HG03064 (cell line): ENCODE data around the gene YTHDF1.

Source experiments
- ATAC-seq: cut with Tn5 transposase; IDR thresholded peaks from one replicate; pipeline ENCODE4 v1.9.1; 2021; ENCODE audit warnings: low read depth; ENCODE audit not compliant: unreplicated experiment

The YTHDF1 gene

DNA sequence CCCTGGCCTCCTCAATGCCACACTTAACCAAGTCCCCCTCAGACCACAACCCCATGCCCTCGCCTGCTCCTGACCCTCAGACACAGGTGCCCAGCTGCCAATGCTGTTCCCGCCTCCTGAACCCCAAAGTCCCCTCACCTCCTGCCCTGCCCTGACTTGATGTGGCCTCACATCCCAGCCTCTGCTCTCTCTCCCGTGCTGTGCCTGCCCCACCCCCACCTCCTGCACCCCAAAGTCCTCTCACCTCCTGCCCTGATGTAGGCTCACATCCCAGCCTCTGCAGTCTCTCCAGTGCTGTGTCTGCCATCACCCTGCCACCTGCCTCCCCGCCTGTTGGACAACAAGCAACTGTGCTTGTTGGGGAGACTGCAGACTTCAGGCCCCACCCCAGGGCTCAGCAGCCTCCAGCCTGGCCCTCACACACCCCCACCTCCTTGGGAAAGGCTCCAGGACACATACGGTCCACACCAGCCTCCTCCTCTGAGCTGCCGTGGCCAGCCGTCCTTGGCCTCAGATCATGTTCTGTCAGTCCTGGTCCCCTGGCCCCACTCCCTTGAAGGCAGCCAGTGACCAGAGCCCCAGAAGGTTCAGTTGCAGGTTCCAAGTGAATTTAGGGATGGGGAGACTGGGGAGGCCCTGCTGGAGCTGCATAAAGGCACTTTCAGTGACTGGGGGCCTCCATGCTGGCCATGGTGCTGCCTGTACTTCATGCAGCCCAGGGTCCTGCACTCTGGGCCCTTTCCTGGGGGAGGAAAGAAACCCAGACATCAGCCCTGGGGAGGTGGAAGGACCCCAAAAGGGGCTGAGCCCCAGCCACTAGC lies 28.4 kb downstream of the YTHDF1 start:
- no peak for ATAC-seq

DNA sequence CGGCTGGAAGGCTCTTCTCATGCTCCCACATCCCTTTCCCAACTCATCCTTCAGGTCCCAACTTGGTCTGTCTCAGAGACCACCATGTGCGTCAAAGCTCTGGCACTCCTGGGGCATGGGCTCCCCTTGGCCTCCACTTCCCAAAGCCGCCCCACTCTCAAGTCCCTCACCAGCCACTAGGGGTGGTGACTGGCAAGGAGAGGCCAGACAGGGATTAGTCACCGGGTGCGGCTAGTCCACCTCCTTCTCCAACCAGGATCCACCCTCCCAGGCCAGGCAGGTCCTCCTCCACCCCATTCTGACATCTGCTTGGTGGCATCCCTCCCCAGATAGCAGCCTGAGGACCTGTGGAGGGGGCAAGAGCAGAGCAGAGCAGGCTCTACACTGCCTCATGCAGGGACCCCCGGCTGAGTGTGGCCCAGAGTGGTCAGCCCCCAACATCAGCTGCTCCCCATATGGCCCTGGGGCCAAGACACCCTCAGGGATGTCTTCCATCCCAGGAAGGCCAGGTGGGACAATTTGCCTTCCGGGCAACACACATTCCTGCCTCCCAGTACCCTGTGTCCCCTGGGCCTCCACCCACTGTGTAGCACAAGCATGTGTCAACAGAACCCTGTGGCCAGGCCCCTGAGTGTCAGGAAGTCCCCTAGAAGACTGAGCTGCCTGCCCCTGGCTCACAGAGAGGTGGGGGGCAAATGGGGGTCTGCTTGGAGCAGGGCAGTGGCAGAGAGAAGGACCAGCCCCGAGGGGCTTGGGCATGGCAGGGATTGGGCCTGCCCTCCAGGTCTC lies 29.2 kb downstream of the YTHDF1 start:
- no peak for ATAC-seq

DNA sequence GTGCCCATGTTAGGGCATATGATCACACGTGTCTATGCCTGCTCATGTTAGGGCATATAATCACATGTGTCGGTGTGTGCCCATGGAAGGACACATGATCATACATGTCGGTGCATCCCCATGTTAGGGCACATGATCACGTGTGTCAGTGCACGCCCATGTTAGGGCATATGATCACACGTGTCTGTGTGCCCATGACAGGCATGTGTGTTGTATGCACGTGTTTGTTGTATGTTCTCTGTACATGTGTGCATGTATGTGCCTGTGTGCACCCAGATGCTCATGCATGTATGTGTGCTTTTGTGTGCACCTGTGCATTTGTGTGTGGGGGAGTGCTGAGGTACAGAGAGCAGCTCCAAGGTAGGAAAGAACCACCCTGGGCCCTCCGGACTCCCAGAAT lies 29.8 kb downstream of the YTHDF1 start:
- ATAC-seq = no peak

- no peak for ATAC-seq
Observed at GRCh38 chr20:63185215-63185796, 30.6 kb downstream of the YTHDF1 start.

- ATAC-seq = no peak
Observed at GRCh38 chr20:63183422-63184146, 32.3 kb downstream of the YTHDF1 start.

GRCh38 chr20:63182946-63183415 lies 33.0 kb downstream of the YTHDF1 start:
- ATAC-seq = no peak

DNA sequence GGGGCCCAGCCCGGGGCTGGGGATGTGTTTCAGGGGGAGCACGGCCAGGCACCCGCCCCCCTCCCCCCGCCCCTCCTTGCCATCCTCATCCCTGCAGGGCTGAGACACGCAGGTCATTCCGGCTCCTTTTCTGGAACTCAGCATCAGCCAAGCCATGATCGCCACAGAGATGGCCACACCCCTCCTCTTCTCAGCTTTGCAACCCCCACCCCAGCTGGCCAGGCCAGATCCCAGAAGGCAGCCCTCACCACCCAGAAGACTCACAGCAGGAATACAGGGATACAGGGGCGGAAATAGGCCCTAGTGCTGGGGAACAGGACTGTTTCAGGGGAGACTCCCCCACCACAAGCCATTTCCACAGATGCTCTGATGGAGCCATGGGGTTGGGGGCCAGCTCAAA lies 33.5 kb downstream of the YTHDF1 start:
- no peak for ATAC-seq

DNA sequence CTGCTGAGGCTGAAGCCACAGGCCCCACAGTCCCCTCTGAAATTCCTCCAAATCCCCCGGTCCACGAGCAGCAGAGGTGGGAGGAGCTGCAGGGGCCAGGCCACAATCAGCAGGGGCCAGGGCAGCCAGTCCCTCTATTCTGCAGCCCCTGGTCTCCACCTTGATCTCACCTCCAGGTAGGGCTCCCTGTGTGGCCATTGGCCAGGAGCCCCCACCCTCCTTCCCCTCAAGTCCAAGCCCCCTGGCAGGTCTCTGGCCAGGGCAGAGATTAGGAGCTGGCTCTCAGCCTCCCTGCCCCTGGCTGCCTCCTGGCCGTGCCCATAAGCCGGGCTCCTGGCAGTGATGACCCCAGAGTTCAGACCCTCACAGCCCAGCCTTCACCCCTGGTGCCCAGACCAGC lies 34.7 kb downstream of the YTHDF1 start:
- ATAC-seq = no peak

GRCh38 chr20:63180569-63181185 lies 35.3 kb downstream of the YTHDF1 start:
- no peak for ATAC-seq

GRCh38 chr20:63179687-63180568 lies 36.0 kb downstream of the YTHDF1 start:
- no peak for ATAC-seq

DNA sequence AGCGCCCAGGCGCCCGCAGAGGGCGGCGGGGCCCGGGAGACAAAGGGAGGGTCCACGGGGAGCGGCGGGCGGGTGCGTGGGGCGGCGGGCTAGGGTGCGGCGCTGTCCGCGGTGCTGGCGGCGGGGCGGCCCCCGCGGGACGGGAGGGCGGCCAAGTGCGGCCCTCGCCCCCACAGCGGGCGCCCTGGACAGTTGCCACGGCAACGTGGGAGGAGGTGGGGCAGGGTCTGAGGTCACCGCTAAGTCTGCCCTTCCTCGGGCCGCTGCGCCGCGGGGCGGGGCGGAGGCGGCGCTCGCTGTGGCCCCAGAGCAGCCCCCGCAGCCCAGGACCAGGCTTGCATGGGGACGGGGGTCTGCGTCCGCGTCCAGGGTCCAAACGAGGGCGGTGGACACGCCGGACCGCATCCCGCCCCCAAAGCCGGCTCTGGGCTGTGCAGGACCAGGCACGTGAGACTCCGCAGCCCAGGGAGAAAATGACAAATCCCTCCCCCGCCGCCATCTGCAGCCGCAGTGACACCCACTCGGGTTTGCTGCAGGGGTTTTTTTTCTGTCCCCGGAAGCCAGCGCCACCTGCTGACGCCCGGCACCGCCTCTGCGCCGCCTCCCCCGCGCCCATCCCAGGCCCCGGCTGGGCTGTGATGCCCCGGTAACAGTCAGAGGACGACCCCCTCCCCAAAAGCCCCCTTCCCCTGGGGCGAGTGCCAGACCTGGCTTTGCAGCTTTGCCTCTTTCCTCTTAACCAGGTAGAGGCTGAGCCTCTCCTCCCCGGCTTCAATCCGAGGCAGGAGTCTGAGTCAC lies 36.8 kb downstream of the YTHDF1 start:
- ATAC-seq = no peak

DNA sequence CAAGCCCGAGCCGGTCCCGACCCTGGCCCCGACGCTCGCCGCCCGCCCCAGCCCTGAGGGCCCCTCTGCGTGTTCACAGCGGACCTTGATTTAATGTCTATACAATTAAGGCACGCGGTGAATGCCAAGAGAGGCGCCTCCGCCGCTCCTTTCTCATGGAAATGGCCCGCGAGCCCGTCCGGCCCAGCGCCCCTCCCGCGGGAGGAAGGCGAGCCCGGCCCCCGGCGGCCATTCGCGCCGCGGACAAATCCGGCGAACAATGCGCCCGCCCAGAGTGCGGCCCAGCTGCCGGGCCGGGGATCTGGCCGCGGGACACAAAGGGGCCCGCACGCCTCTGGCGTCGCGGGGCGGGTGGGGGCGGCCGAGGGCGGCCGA lies 37.5 kb downstream of the YTHDF1 start:
- ATAC-seq = no peak

- ATAC-seq = no peak
Observed at GRCh38 chr20:63177785-63178445, 38.0 kb downstream of the YTHDF1 start.

- ATAC-seq = no peak
Observed at GRCh38 chr20:63177134-63177784, 38.7 kb downstream of the YTHDF1 start.

DNA sequence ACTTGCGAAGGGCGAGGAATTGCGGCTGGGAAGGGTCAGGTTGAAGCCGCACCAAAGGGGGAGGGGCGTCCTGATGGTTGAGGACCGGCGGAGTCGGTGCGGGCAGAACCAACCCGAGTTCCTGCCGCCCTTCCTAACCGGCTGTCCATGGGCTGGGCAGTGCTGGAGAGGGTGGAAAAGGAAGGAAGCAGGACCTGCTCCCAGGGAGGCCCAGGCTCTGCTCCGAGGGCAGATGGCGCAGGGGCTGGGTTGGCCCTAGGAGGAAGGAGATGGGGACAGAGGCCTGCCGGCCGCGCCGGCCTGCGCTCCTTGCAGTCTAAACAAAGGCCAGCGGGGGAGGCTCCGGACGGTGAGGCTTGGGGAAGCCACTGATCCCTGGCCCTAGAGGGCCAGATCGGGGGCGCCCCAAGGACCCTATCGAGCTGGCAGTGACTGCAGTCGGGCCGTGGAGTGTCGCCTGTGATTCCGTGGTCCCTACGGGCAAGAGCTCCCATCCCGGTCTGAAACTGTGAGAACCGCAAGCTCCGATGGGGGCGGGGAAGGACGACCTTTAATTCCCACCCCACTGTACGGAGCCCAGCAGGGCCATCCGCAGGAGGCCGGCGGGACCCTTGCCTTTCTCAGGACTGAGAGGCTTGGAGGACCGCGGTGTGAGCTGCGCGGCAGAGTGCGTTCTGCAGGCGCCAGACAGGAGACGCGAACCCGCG lies 39.4 kb downstream of the YTHDF1 start:
- no peak for ATAC-seq

GRCh38 chr20:63176034-63176426 lies 39.9 kb downstream of the YTHDF1 start:
- no peak for ATAC-seq
